K562 (cell line): ENCODE data around the gene GTPBP1. TPM values are rescaled to one million over a fixed set of nuclear protein-coding genes. Genes with fewer than 3 reads are reported as not detected.

Experiments
- BCL6 ChIP-seq: fragments of 250-450 bp; sonication (Bioruptor Pico); IDR thresholded peaks from 2 replicates; pipeline ENCODE4 v1.4.0; 2020
- BRF1 ChIP-seq: IDR thresholded peaks from 3 replicates; pipeline ENCODE4 v1.6.1; 2011; ENCODE audit warnings: borderline replicate concordance, mild to moderate bottlenecking; ENCODE audit not compliant: insufficient read length; ENCODE audit errors: extremely low read depth
- CHD7 ChIP-seq: fragments of 200-600 bp; sonication (generic); IDR thresholded peaks from one replicate; pipeline ENCODE4 v1.6.1; 2012; ENCODE audit warnings: mild to moderate bottlenecking, low read depth, low read length, inconsistent platforms
- HDAC3 ChIP-seq: fragments of 450-650 bp; IDR thresholded peaks from 2 replicates; pipeline ENCODE4 v1.6.1; 2018; ENCODE audit warnings: borderline replicate concordance, mild to moderate bottlenecking, moderate library complexity; ENCODE audit not compliant: partially characterized antibody
- HMGN3 ChIP-seq: IDR thresholded peaks from 2 replicates; pipeline ENCODE4 v1.6.1; 2011; ENCODE audit warnings: borderline replicate concordance, low read depth, mild to moderate bottlenecking, mixed read lengths, low read length; ENCODE audit not compliant: insufficient read length; ENCODE audit errors: extremely low read depth
- LARP7 ChIP-seq: fragments of 450-650 bp; IDR thresholded peaks from 2 replicates; pipeline ENCODE4 v1.6.1; 2016
- MECOM ChIP-seq: fragments of 250-450 bp; sonication (Bioruptor Pico); IDR thresholded peaks from 2 replicates; pipeline ENCODE4 v1.8.0; 2022; ENCODE audit warnings: inconsistent platforms
- RCOR1 ChIP-seq, 2 experiments: IDR thresholded peaks; 2 replicates each; pipeline ENCODE4 v1.6.1; 2012; ENCODE audit warnings: low read depth in 2 of 2, low read length in 2 of 2, borderline replicate concordance in 1 of 2, improper control_type of control experiment in 1 of 2
- SRSF9 ChIP-seq: fragments of 200-400 bp; formaldehyde crosslinking; IDR thresholded peaks from 2 replicates; pipeline ENCODE4 v1.6.1; 2017; ENCODE audit warnings: low read depth, low read length, borderline replicate concordance
- TAF7 ChIP-seq: fragments of 450-650 bp; IDR thresholded peaks from 2 replicates; pipeline ENCODE4 v1.6.1; 2016; ENCODE audit warnings: missing genetic modification characterization, missing compliant biosample characterization
- TEAD2 ChIP-seq: fragments of 450-650 bp; IDR thresholded peaks from 2 replicates; pipeline ENCODE4 v1.6.1; 2016; ENCODE audit warnings: missing genetic modification characterization, control low read depth, missing compliant biosample characterization
- WHSC1 ChIP-seq: IDR thresholded peaks from one replicate; pipeline ENCODE4 v1.6.1; 2012; ENCODE audit warnings: low read length, control low read depth, inconsistent platforms
- ZNF174 ChIP-seq: fragments of 250-450 bp; sonication (Bioruptor Pico); IDR thresholded peaks from 2 replicates; pipeline ENCODE4 v1.4.0; 2020; ENCODE audit warnings: mild to moderate bottlenecking
- ZNF217 ChIP-seq: sonication (generic); formaldehyde crosslinking; IDR thresholded peaks from 2 replicates; pipeline ENCODE4 v1.8.0; 2022; ENCODE audit warnings: mild to moderate bottlenecking, missing genetic modification reagents
- ZNF408 ChIP-seq: fragments of 250-450 bp; sonication (Bioruptor Pico); IDR thresholded peaks from 2 replicates; pipeline ENCODE4 v1.4.0; 2020; ENCODE audit warnings: low read depth, mild to moderate bottlenecking, moderate library complexity
- ZNF41 ChIP-seq: fragments of 250-450 bp; sonication (Bioruptor Pico); conservative IDR thresholded peaks from 2 replicates; pipeline ENCODE4 v1.4.0; 2020; ENCODE audit warnings: mild to moderate bottlenecking
- ZNF695 ChIP-seq: fragments of 450-650 bp; formaldehyde crosslinking; IDR thresholded peaks from 2 replicates; pipeline ENCODE4 v1.4.0; 2020; ENCODE audit warnings: mild to moderate bottlenecking, moderate library complexity
- ZNF75A ChIP-seq: fragments of 450-650 bp; formaldehyde crosslinking; IDR thresholded peaks from 2 replicates; pipeline ENCODE4 v1.4.0; 2020; ENCODE audit warnings: mild to moderate bottlenecking
- ZNF77 ChIP-seq: fragments of 250-450 bp; sonication (Bioruptor Pico); IDR thresholded peaks from 2 replicates; pipeline ENCODE4 v1.5.0; 2020
- ZNF79 ChIP-seq: fragments of 250-450 bp; sonication (Bioruptor Pico); IDR thresholded peaks from 2 replicates; pipeline ENCODE4 v1.4.0; 2020; ENCODE audit warnings: low read depth, mild to moderate bottlenecking, moderate library complexity
- polyA plus RNA-seq, 8 experiments: library from polyadenylated mRNA; depleted of rRNA in 4 of 8; stranded (reverse) in 5 of 8; unstranded in 3 of 8; fragments of >200 nt; fragmentation: Nextera tagmentation in 2 of 8; fragmentation: Illumina TruSeq in 1 of 8; extraction: Ambion mirVana in 2 of 8; extraction: Trizol in 1 of 8; gene quantifications; 2 replicates each; pipeline versions ENCODE4 v1.2.1 to v1.2.3, GENCODE V29; 2011 to 2014; ENCODE audit warnings: inconsistent platforms in 1 of 8, missing spikeins in 1 of 8
- total RNA-seq, 7 experiments: library from RNA; depleted of rRNA in 6 of 7; stranded (reverse); fragments of >200 nt in 6 of 7; fragmentation: Illumina TruSeq in 2 of 7; extraction: Trizol in 2 of 7; gene quantifications; 2 replicates each; pipeline versions ENCODE4 v1.2.1 to v1.2.3, GENCODE V29; 2011 to 2021; ENCODE audit warnings: low replicate concordance in 1 of 7

GTPBP1 gene
- total and polyA plus RNA-seq, 9 of the 15 experiments (the other 6 are each of a cell fraction or from before 2014, with no cell fraction given) = 0.83 to 53.2 (median 23.3) TPM

- TF ChIP-seq CHD7 (no peak), ZNF75A (no peak), LARP7 (no peak), ZNF41 (no peak), ZNF695 (CRISPR knock-in tag) (no peak), TAF7 (no peak), ZNF217 (no peak), SRSF9 (no peak), HMGN3 (peak; percentile 48), BRF1 (no peak), BCL6 (CRISPR knock-in tag) (no peak), ZNF77 (CRISPR knock-in tag) (no peak), WHSC1 (no peak), HDAC3 (no peak), ZNF408 (no peak), MECOM (CRISPR knock-in tag) (no peak), TEAD2 (tag) (no peak), ZNF174 (CRISPR knock-in tag) (no peak), RCOR1 (IDR thresholded peaks at IDR 0.05; ENCODE audit: borderline replicate concordance in 1 of 2, low read depth in 2 of 2, low read length in 2 of 2) (no peak), ZNF79 (CRISPR knock-in tag) (no peak)
Observed at GRCh38 chr22:38656256-38657044, 49.3 kb upstream of the GTPBP1 start, which contains the start of the genes CBY1 and FAM227A (continued).
